GM21367 (cell line): Measurements from ENCODE around the gene PDCD7.
"Not testable (repeated sequence)": the region's sequence is repeated elsewhere in the genome, so short reads cannot be mapped to it uniquely, and the experiment has no call there.

ENCODE experiments used
- ATAC-seq: cut with Tn5 transposase; IDR thresholded peaks from one replicate; pipeline ENCODE4 v1.9.1; 2021; ENCODE audit not compliant: unreplicated experiment

The PDCD7 gene

GRCh38 chr15:65133548-65134200, at the start of gene PDCD7:
TSS of gene PDCD7 (minus strand) at chr15:65133808. CDS start at chr15:65133781, 27 bp downstream.
- ATAC-seq, result peak; percentile 84

- ATAC-seq, result no peak
Observed at GRCh38 chr15:65182538-65182937, 48.9 kb upstream of the PDCD7 start.

- not testable (repeated sequence) for ATAC-seq
Observed at GRCh38 chr15:65181582-65182353, 48.2 kb upstream of the PDCD7 start.

- no peak for ATAC-seq
Observed at GRCh38 chr15:65180167-65180566, 46.6 kb upstream of the PDCD7 start.

GRCh38 chr15:65177901-65178300, 44.3 kb upstream of the PDCD7 start:
- no peak for ATAC-seq

- no peak for ATAC-seq
Observed at GRCh38 chr15:65176056-65176455, 42.4 kb upstream of the PDCD7 start.

GRCh38 chr15:65175511-65175910, 41.9 kb upstream of the PDCD7 start:
- ATAC-seq, result no peak

- no peak for ATAC-seq
Observed at GRCh38 chr15:65174509-65174908, 40.9 kb upstream of the PDCD7 start.

GRCh38 chr15:65172531-65172930, 38.9 kb upstream of the PDCD7 start:
- no peak for ATAC-seq

GRCh38 chr15:65171428-65171827, 37.8 kb upstream of the PDCD7 start:
- ATAC-seq, result no peak

- no peak for ATAC-seq
Observed at GRCh38 chr15:65165875-65166274, 32.3 kb upstream of the PDCD7 start.

- no peak for ATAC-seq
Observed at GRCh38 chr15:65164139-65164538, 30.5 kb upstream of the PDCD7 start.

- no peak for ATAC-seq
Observed at GRCh38 chr15:65163041-65163440, 29.4 kb upstream of the PDCD7 start.

- ATAC-seq, result no peak
Observed at GRCh38 chr15:65156692-65157091, 23.1 kb upstream of the PDCD7 start.

GRCh38 chr15:65154720-65155119, 21.1 kb upstream of the PDCD7 start:
- no peak for ATAC-seq

- no peak for ATAC-seq
Observed at GRCh38 chr15:65147902-65148301, 14.3 kb upstream of the PDCD7 start.

- no peak for ATAC-seq
Observed at GRCh38 chr15:65146438-65146837, 12.8 kb upstream of the PDCD7 start.

- ATAC-seq, result not testable (repeated sequence)
Observed at GRCh38 chr15:65138631-65139030, 5.0 kb upstream of the PDCD7 start.

GRCh38 chr15:65137893-65138292, 4.3 kb upstream of the PDCD7 start:
- ATAC-seq, result not testable (repeated sequence)

- ATAC-seq, result not testable (repeated sequence)
Observed at GRCh38 chr15:65137089-65137488, 3.5 kb upstream of the PDCD7 start.

- ATAC-seq, result no peak
Observed at GRCh38 chr15:65134538-65134937, 930 bp upstream of the PDCD7 start.

GRCh38 chr15:65132878-65133547, 595 bp downstream of the PDCD7 start:
- peak; percentile 27 for ATAC-seq
